K562 (cell line): Measurements from ENCODE around the gene EXO5. TPM values are rescaled to one million over a fixed set of nuclear protein-coding genes. Genes with fewer than 3 reads are reported as not detected.

Experiments used
- CBFA2T2 ChIP-seq: fragments of 450-650 bp; conservative IDR thresholded peaks from 2 replicates; pipeline ENCODE4 v1.6.1; 2017; ENCODE audit warnings: mild to moderate bottlenecking
- HNRNPUL1 ChIP-seq: fragments of 200-400 bp; formaldehyde crosslinking; IDR thresholded peaks from 2 replicates; pipeline ENCODE4 v1.6.1; 2017; ENCODE audit warnings: low read length
- JUNB ChIP-seq: fragments of 450-650 bp; formaldehyde crosslinking; conservative IDR thresholded peaks from 2 replicates; pipeline ENCODE4 v1.4.0; 2020; ENCODE audit warnings: mild to moderate bottlenecking
- MEF2A ChIP-seq: IDR thresholded peaks from 2 replicates; pipeline ENCODE4 v1.6.1; 2011; ENCODE audit warnings: low read depth, mild to moderate bottlenecking, low read length, moderate library complexity; ENCODE audit not compliant: control insufficient read depth
- NFXL1 ChIP-seq: fragments of 450-650 bp; formaldehyde crosslinking; IDR thresholded peaks from 2 replicates; pipeline ENCODE4 v1.4.0; 2021; ENCODE audit warnings: mild to moderate bottlenecking
- NR2C1 ChIP-seq, 2 experiments: fragments of 450-650 bp; IDR thresholded peaks; 2 replicates each; pipeline ENCODE4 v1.6.1; 2017; ENCODE audit warnings: mild to moderate bottlenecking in 2 of 2, antibody characterized with exemption in 1 of 2, inconsistent platforms in 1 of 2, missing compliant biosample characterization in 1 of 2, missing genetic modification characterization in 1 of 2
- PHF20 ChIP-seq: fragments of 450-650 bp; IDR thresholded peaks from 2 replicates; pipeline ENCODE4 v1.6.1; 2018; ENCODE audit not compliant: partially characterized antibody
- PML ChIP-seq: IDR thresholded peaks from 2 replicates; pipeline ENCODE4 v1.6.1; 2012; ENCODE audit warnings: low read length, inconsistent platforms
- RBM34 ChIP-seq: fragments of 200-400 bp; formaldehyde crosslinking; IDR thresholded peaks from 2 replicates; pipeline ENCODE4 v1.6.1; 2018; ENCODE audit warnings: low read length, borderline replicate concordance; ENCODE audit not compliant: insufficient read depth
- SAP30 ChIP-seq: fragments of 200-600 bp; sonication (generic); IDR thresholded peaks from 2 replicates; pipeline ENCODE4 v1.6.1; 2012; ENCODE audit warnings: borderline replicate concordance, low read depth, mild to moderate bottlenecking, moderate library complexity, low read length, control low read depth, inconsistent platforms; ENCODE audit not compliant: insufficient read depth, poor library complexity, severe bottlenecking
- SRSF9 ChIP-seq: fragments of 200-400 bp; formaldehyde crosslinking; IDR thresholded peaks from 2 replicates; pipeline ENCODE4 v1.6.1; 2017; ENCODE audit warnings: low read depth, low read length, borderline replicate concordance
- TBP ChIP-seq: optimal IDR thresholded peaks from 2 replicates; pipeline ENCODE3; 2011; ENCODE audit warnings: low read depth, low read length, improper control_type of control experiment
- ZNF764 ChIP-seq: fragments of 250-450 bp; sonication (Bioruptor Pico); IDR thresholded peaks from 2 replicates; pipeline ENCODE4 v1.4.0; 2020; ENCODE audit warnings: low read depth, mild to moderate bottlenecking, moderate library complexity
- ZNF780A ChIP-seq: fragments of 250-450 bp; sonication (Bioruptor Pico); IDR thresholded peaks from 2 replicates; pipeline ENCODE4 v1.5.0; 2021; ENCODE audit warnings: mild to moderate bottlenecking
- ZSCAN29 ChIP-seq: fragments of 450-650 bp; IDR thresholded peaks from 2 replicates; pipeline ENCODE4 v1.6.1; 2017
- polyA plus RNA-seq, 8 experiments: library from polyadenylated mRNA; depleted of rRNA in 4 of 8; stranded (reverse) in 5 of 8; unstranded in 3 of 8; fragments of >200 nt; fragmentation: Nextera tagmentation in 2 of 8; fragmentation: Illumina TruSeq in 1 of 8; extraction: Ambion mirVana in 2 of 8; extraction: Trizol in 1 of 8; gene quantifications; 2 replicates each; pipeline versions ENCODE4 v1.2.1 to v1.2.3, GENCODE V29; 2011 to 2014; ENCODE audit warnings: inconsistent platforms in 1 of 8, missing spikeins in 1 of 8
- total RNA-seq, 7 experiments: library from RNA; depleted of rRNA in 6 of 7; stranded (reverse); fragments of >200 nt in 6 of 7; fragmentation: Illumina TruSeq in 2 of 7; extraction: Trizol in 2 of 7; gene quantifications; 2 replicates each; pipeline versions ENCODE4 v1.2.1 to v1.2.3, GENCODE V29; 2011 to 2021; ENCODE audit warnings: low replicate concordance in 1 of 7
- TF ChIP-seq, protein P1 (sequence below): fragments of 250-450 bp; sonication (Bioruptor Pico); IDR thresholded peaks from 2 replicates; pipeline ENCODE4 v1.8.0; 2022; ENCODE audit warnings: moderate library complexity, mild to moderate bottlenecking, inconsistent platforms
- TF ChIP-seq, protein P2 (sequence below): fragments of 450-650 bp; formaldehyde crosslinking; IDR thresholded peaks from 2 replicates; pipeline ENCODE4 v1.4.0; 2022; ENCODE audit warnings: mild to moderate bottlenecking, moderate library complexity
- TF ChIP-seq, protein P3 (sequence below), 2 experiments: fragments of 450-650 bp in 1 of 2; sonication (generic) in 1 of 2; formaldehyde crosslinking in 1 of 2; IDR thresholded peaks; 2 replicates each; pipeline versions ENCODE4 v1.7.1 to v1.9.0; 2016 to 2022; ENCODE audit warnings: inconsistent platforms in 1 of 2, mild to moderate bottlenecking in 1 of 2, missing genetic modification reagents in 1 of 2

The EXO5 gene
- total and polyA plus RNA-seq, 9 of the 15 experiments (the other 6 are each of a cell fraction or from before 2014, with no cell fraction given): 1.1 to 4.3 (median 2.8) TPM

DNA sequence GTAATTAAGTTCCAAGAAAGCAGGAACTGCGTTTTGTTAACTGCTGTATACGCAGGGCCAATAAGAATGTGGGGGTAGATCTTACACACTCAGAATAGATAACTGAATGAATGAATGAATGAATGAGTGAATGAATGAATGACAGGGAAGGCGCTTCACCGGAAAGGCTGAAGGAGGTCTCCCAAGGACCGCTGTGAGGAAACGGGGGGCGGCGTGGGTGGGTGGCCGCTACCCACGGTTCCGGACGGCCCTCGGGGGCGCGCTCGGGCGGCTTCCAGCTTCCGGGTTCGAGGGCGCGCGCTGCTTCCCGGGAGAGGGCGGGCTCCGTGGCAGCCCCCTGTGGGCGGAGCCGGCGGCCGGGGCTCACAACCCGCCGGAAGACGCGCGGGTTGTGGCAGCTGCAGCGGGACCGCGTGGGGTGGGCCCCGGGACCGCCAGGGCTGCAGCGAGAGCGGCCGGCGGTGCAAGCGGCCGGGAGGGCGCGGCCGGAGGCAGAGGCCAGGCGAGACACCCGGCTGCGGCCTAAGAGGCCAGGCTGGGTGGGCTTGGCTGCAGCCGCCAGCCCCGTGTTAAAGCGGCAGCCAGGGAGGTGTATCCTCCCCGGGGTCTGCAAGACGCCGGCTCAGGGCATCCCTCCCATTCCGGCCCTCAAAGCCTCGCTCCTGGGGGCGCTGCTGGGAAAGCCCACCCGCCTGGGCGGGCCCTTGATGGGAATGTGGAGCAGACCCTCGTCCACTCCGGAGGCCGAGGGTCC lies 31.5 kb upstream of the EXO5 start, which contains the start of gene ZFP69 (continued):
- TF ChIP-seq NR2C1 (IDR thresholded peaks at IDR 0.05) (no peak), NR2C1 (tag; IDR thresholded peaks at IDR 0.05) (no peak), PML (no peak), HNRNPUL1 (no peak), SRSF9 (no peak), JUNB (CRISPR knock-in tag) (no peak), PHF20 (peak; percentile 90), MEF2A (no peak), TBP (peak; percentile 27), NFXL1 (CRISPR knock-in tag) (no peak), RBM34 (no peak), SAP30 (peak; percentile 66), ZSCAN29 (0 out of 2 replicates have a peak, but pooled peaks have one; percentile 27), ZNF764 (CRISPR knock-in tag) (no peak), ZNF780A (CRISPR knock-in tag) (no peak), CBFA2T2 (no peak)
- TF ChIP-seq, protein P1, sequence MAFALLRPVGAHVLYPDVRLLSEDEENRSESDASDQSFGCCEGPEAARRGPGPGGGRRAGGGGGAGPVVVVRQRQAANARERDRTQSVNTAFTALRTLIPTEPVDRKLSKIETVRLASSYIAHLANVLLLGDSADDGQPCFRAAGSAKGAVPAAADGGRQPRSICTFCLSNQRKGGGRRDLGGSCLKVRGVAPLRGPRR: no peak
- TF ChIP-seq, protein P2, sequence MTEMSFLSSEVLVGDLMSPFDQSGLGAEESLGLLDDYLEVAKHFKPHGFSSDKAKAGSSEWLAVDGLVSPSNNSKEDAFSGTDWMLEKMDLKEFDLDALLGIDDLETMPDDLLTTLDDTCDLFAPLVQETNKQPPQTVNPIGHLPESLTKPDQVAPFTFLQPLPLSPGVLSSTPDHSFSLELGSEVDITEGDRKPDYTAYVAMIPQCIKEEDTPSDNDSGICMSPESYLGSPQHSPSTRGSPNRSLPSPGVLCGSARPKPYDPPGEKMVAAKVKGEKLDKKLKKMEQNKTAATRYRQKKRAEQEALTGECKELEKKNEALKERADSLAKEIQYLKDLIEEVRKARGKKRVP: no peak
- TF ChIP-seq, protein P3, sequence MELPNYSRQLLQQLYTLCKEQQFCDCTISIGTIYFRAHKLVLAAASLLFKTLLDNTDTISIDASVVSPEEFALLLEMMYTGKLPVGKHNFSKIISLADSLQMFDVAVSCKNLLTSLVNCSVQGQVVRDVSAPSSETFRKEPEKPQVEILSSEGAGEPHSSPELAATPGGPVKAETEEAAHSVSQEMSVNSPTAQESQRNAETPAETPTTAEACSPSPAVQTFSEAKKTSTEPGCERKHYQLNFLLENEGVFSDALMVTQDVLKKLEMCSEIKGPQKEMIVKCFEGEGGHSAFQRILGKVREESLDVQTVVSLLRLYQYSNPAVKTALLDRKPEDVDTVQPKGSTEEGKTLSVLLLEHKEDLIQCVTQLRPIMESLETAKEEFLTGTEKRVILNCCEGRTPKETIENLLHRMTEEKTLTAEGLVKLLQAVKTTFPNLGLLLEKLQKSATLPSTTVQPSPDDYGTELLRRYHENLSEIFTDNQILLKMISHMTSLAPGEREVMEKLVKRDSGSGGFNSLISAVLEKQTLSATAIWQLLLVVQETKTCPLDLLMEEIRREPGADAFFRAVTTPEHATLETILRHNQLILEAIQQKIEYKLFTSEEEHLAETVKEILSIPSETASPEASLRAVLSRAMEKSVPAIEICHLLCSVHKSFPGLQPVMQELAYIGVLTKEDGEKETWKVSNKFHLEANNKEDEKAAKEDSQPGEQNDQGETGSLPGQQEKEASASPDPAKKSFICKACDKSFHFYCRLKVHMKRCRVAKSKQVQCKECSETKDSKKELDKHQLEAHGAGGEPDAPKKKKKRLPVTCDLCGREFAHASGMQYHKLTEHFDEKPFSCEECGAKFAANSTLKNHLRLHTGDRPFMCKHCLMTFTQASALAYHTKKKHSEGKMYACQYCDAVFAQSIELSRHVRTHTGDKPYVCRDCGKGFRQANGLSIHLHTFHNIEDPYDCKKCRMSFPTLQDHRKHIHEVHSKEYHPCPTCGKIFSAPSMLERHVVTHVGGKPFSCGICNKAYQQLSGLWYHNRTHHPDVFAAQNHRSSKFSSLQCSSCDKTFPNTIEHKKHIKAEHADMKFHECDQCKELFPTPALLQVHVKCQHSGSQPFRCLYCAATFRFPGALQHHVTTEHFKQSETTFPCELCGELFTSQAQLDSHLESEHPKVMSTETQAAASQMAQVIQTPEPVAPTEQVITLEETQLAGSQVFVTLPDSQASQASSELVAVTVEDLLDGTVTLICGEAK (IDR thresholded peaks at IDR 0.05): no peak
- TF ChIP-seq, protein P3 (CRISPR knock-in tag; IDR thresholded peaks at IDR 0.05): no peak
